ENCODE data around the gene TSGA10IP.

TSGA10IP gene

GRCh38 chr11:65918211-65919140 lies 26.8 kb upstream of the TSGA10IP start, which contains the start of gene C11orf68:
Gene C11orf68 (minus strand): TSS chr11:65919062. CDS start chr11:65919031, 31 bp downstream.
- no peak for DNase-seq

GRCh38 chr11:65919141-65919572 lies 26.1 kb upstream of the TSGA10IP start, which contains the start of gene DRAP1:
Gene DRAP1 (plus strand): TSS chr11:65919426. CDS start chr11:65919502, 76 bp downstream.
- DNase-seq = peak; percentile 99 to 100 (median 99)

GRCh38 chr11:65919573-65920371 lies 25.5 kb upstream of the TSGA10IP start:
- peak; percentile 30 to 61 (median 41) for DNase-seq

GRCh38 chr11:65920372-65920802 lies 24.9 kb upstream of the TSGA10IP start:
- no peak for DNase-seq

GRCh38 chr11:65921033-65921555 lies 24.2 kb upstream of the TSGA10IP start:
- no peak for DNase-seq

- DNase-seq = no peak
These were observed 23.4 kb upstream of the TSGA10IP start for GRCh38 chr11:65921876-65922275.

- no peak for DNase-seq
These were observed 22.7 kb upstream of the TSGA10IP start for GRCh38 chr11:65922565-65922964.

GRCh38 chr11:65925397-65925796 lies 19.9 kb upstream of the TSGA10IP start:
- no peak for DNase-seq

GRCh38 chr11:65927904-65928397 lies 17.3 kb upstream of the TSGA10IP start:
- DNase-seq = peak; percentile 86 to 91 (median 89)

GRCh38 chr11:65928667-65929066 lies 16.6 kb upstream of the TSGA10IP start:
- no peak for DNase-seq

GRCh38 chr11:65931773-65932557 lies 13.3 kb upstream of the TSGA10IP start:
- DNase-seq = no peak

- DNase-seq = peak in 1 of 3 donors; percentile 41
These were observed 12.7 kb upstream of the TSGA10IP start for GRCh38 chr11:65932558-65932919.

- DNase-seq = no peak
These were observed 11.3 kb upstream of the TSGA10IP start for GRCh38 chr11:65934014-65934413.

- no peak for DNase-seq
These were observed 7.5 kb upstream of the TSGA10IP start for GRCh38 chr11:65937766-65938165.

- no peak for DNase-seq
These were observed 3.5 kb upstream of the TSGA10IP start for GRCh38 chr11:65941720-65942310.

- DNase-seq = no peak
These were observed 2.7 kb upstream of the TSGA10IP start for GRCh38 chr11:65942531-65942930.

- DNase-seq = no peak
These were observed 1.1 kb upstream of the TSGA10IP start for GRCh38 chr11:65944191-65944590.

GRCh38 chr11:65944767-65945166 lies 513 bp upstream of the TSGA10IP start:
- DNase-seq = no peak

- no peak for DNase-seq
These were observed 770 bp downstream of the TSGA10IP start for GRCh38 chr11:65945941-65946558.

- DNase-seq = no peak
These were observed 1.4 kb downstream of the TSGA10IP start for GRCh38 chr11:65946655-65947054.

- DNase-seq = no peak
These were observed 1.9 kb downstream of the TSGA10IP start for GRCh38 chr11:65947133-65947532.
